Measurements from ENCODE around the gene CACNB4.
A peak's percentile ranks its signal among the peaks of the same experiment; 100 is the strongest.

Gene CACNB4

DNA sequence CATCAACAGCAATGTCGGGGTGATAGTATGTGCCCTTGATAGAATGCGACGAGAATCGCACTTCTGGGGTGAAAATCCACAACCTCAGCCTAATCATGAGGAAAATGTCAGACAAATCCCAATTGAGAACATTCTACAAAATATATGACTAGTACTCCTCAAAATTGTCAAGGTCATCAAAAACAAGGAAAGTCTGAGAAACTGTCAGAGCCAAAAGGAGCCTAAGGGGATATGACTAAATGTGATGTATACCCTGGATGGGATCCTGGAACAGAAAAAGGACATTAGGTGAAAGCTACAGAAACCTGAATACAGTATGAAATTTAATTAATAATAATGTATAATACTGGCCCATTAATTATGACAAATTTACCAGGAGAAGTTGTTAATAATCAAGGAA is 7.6 kb upstream of the CACNB4 start:
- H3K4me3 ChIP-seq (ENCODE audit: low read length), result no peak overlapping the region
- no peaks in the 10 kb centered on the region for H3K4me1 ChIP-seq (ENCODE audit: control insufficient read depth, insufficient read depth, low read length)
- no peaks in the 10 kb centered on the region for H3K9me3 ChIP-seq (ENCODE audit: control insufficient read depth, insufficient read depth, low read length)
- H3K36me3 ChIP-seq (ENCODE audit: control insufficient read depth, insufficient read depth, low read length), result no peaks in the 10 kb centered on the region
- no peak for DNase-seq (ENCODE audit: low read depth, low spot score)
- no peak overlapping the region for H3K27ac ChIP-seq (ENCODE audit: low read length)
- no peaks in the 10 kb centered on the region for H3K27me3 ChIP-seq (ENCODE audit: control insufficient read depth, insufficient read depth, low read length)
- WGBS (ENCODE audit: insufficient coverage, insufficient read length), result no CpG with 5 or more reads among the region's 4 CpGs

DNA sequence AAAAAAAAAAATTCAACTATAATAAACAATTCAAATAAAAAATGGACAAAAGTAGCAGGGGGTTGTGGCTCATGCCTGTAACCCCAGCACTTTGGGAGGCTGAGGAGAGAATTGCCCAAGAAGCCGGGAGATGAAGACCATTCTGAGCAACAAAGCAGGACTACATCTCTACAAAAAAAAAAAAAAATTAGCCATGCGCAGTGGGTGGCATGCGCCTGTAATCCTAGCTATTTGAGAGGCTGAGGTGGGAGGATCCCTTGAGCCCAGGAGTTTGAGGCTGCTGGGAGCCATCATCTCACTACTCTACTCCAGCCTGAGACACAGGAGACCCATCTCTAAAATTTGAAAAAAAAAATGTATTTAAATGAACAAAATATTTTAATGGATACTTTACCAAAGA is 4.4 kb upstream of the CACNB4 start:
- Histone ChIP-seq H3K4me3 (ENCODE audit: low read length) (no peak overlapping the region), H3K27me3 (ENCODE audit: control insufficient read depth, insufficient read depth, low read length) (peaks cover 11% of the 10 kb centered on the region), H3K27ac (ENCODE audit: low read length) (no peak overlapping the region), H3K4me1 (ENCODE audit: control insufficient read depth, insufficient read depth, low read length) (0 out of 2 replicates have a peak, but pooled peaks cover 1% of the 10 kb centered on the region), H3K9me3 (ENCODE audit: control insufficient read depth, insufficient read depth, low read length) (no peaks in the 10 kb centered on the region), H3K36me3 (ENCODE audit: control insufficient read depth, insufficient read depth, low read length) (no peaks in the 10 kb centered on the region)
- DNase-seq (ENCODE audit: low read depth, low spot score), result no peak
- no CpG with 5 or more reads among the region's 3 CpGs for WGBS (ENCODE audit: insufficient coverage, insufficient read length)

DNA sequence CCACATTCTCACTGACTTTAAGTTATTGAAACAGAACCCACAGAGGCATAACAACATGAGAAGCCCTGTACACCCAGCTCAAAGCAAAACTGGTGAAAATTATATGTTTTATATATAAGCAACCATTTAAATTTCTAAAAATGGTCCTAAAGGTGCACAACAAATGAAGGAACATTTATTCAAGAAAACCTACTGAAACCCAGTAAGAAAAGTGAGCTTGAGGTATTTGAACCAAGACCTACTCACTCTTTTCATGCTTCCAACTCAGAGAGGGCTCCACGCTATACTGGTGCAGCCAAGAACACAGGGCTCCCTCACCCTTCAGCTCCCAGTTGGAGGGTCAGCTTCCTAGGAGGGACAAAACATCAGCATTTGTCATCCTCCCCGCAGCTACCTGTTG is 2.1 kb upstream of the CACNB4 start:
- WGBS (ENCODE audit: insufficient coverage, insufficient read length), result no CpG with 5 or more reads among the region's 2 CpGs
- no peak for DNase-seq (ENCODE audit: low read depth, low spot score)
- 0 out of 2 replicates have a peak, but pooled peaks cover 1% of the 10 kb centered on the region for H3K4me1 ChIP-seq (ENCODE audit: control insufficient read depth, insufficient read depth, low read length)
- H3K36me3 ChIP-seq (ENCODE audit: control insufficient read depth, insufficient read depth, low read length), result no peaks in the 10 kb centered on the region
- H3K9me3 ChIP-seq (ENCODE audit: control insufficient read depth, insufficient read depth, low read length), result no peaks in the 10 kb centered on the region
- peaks cover 23% of the 10 kb centered on the region for H3K27me3 ChIP-seq (ENCODE audit: control insufficient read depth, insufficient read depth, low read length)
- H3K4me3 ChIP-seq (ENCODE audit: low read length), result no peak overlapping the region
- H3K27ac ChIP-seq (ENCODE audit: low read length), result no peak overlapping the region

DNA sequence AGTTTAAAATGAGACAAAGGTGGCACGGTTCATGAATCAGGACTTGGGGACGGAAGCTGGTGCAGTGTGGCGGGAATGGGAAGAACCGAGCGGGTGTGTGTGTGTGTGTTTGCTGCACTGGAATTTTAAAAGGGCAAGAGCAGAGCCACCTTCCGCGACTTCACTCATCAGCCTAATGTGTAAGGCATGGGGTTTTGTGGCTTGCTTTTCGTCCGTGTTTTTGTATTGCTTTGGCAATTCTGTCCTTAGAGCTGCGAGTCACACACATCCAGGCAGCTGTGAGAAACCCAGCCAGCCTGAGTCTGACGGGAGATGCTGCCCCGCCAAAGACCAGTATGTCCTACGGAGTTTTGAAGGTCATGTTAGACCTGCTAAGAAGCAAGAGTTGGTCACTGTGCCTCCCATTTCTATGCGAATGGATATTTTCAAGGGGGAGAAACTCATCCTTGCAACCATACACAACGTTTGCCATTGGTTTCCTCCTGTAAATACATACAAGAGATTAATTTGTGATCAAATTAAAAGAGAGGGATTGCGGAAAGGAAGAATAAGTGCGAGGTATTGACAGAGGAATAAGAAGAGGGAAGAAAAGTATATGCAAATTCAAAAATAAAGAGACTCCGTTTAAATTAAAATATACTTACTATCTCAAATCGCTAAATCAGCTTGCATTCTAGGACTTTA is 665 bp upstream of the CACNB4 start:
- no peak for DNase-seq (ENCODE audit: low read depth, low spot score)
- 100% methylated on average over 2 of the region's 19 CpGs for WGBS (ENCODE audit: insufficient coverage, insufficient read length)
- Histone ChIP-seq H3K4me3 (ENCODE audit: low read length) (peak overlapping the region; percentile 57; the same call in 1 of the 2 replicates), H3K27me3 (ENCODE audit: control insufficient read depth, insufficient read depth, low read length) (peaks cover 23% of the 10 kb centered on the region), H3K36me3 (ENCODE audit: control insufficient read depth, insufficient read depth, low read length) (no peaks in the 10 kb centered on the region), H3K9me3 (ENCODE audit: control insufficient read depth, insufficient read depth, low read length) (no peaks in the 10 kb centered on the region), H3K4me1 (ENCODE audit: control insufficient read depth, insufficient read depth, low read length) (0 out of 2 replicates have a peak, but pooled peaks cover 1% of the 10 kb centered on the region), H3K27ac (ENCODE audit: low read length) (no peak overlapping the region)

DNA sequence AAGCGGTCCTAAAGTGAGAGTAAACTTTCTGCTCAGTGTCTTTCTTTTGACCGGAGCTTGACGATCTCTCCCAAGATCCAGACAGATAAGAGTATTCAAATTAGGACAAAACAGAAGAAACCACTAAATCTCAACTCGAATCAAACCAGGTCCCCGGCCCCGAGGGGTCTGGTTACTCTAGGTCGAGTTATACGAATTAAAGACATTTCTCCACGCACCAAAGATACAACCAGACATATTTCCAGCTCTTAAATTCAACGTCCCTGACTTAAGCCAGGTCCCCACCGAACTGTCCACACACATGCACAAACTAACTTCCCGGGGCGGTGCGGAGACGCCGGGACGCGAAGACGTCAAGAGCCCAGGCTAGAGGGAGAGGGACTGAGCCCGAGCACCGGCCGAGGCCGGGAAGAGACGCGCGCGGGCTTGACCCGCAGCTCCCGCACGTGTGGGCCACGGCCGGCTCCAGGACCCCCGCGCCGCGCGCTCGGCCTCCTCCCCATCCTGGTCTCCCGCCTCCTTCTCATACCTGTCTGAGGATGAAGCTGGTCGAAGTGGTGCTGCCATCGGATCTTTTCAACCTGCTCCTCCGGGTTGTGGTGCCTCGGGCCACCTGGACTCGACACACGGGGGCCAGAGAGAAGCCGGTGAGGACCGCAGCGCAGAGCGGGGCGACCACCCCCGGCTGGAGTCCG is 896 bp downstream of the CACNB4 start:
- H3K27ac ChIP-seq (ENCODE audit: low read length), result no peak overlapping the region
- no CpG with 5 or more reads among the region's 52 CpGs for WGBS (ENCODE audit: insufficient coverage, insufficient read length)
- H3K4me3 ChIP-seq (ENCODE audit: low read length), result peak overlapping the region; percentile 57; the same call in 1 of the 2 replicates
- H3K4me1 ChIP-seq (ENCODE audit: control insufficient read depth, insufficient read depth, low read length), result 0 out of 2 replicates have a peak, but pooled peaks cover 1% of the 10 kb centered on the region
- peaks cover 23% of the 10 kb centered on the region for H3K27me3 ChIP-seq (ENCODE audit: control insufficient read depth, insufficient read depth, low read length)
- H3K9me3 ChIP-seq (ENCODE audit: control insufficient read depth, insufficient read depth, low read length), result no peaks in the 10 kb centered on the region
- no peaks in the 10 kb centered on the region for H3K36me3 ChIP-seq (ENCODE audit: control insufficient read depth, insufficient read depth, low read length)
- no peak for DNase-seq (ENCODE audit: low read depth, low spot score)

DNA sequence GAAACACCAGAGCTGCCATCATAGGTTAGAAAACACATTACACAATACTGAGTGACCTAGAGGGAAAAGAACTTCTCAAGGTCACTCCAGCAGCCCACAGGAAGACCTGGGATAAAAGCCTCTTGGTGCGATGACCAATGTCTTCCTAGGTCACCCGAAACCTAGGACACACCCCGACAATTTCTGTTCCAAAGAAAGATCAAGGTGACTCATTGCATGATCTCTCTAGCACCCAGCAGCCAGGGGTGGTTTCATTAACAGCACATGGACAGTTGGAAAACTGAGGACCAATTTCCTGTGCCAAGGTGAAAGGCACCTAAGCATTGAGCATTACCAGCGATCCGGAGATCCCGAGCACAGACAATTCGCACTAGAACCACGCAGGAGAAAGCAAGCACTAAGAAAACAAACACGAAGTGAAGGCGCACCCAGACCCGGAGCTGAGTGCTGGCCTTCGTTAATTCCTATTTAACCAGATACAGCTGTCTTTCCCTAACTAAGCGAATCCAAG is 1.5 kb downstream of the CACNB4 start:
- H3K36me3 ChIP-seq (ENCODE audit: control insufficient read depth, insufficient read depth, low read length), result no peaks in the 10 kb centered on the region
- H3K4me1 ChIP-seq (ENCODE audit: control insufficient read depth, insufficient read depth, low read length), result 0 out of 2 replicates have a peak, but pooled peaks cover 1% of the 10 kb centered on the region
- peak overlapping the region; percentile 2; the same call in 1 of the 2 replicates for H3K4me3 ChIP-seq (ENCODE audit: low read length)
- no peak overlapping the region for H3K27ac ChIP-seq (ENCODE audit: low read length)
- DNase-seq (ENCODE audit: low read depth, low spot score), result no peak
- WGBS (ENCODE audit: insufficient coverage, insufficient read length), result no CpG with 5 or more reads among the region's 13 CpGs
- H3K27me3 ChIP-seq (ENCODE audit: control insufficient read depth, insufficient read depth, low read length), result peaks cover 23% of the 10 kb centered on the region
- no peaks in the 10 kb centered on the region for H3K9me3 ChIP-seq (ENCODE audit: control insufficient read depth, insufficient read depth, low read length)

DNA sequence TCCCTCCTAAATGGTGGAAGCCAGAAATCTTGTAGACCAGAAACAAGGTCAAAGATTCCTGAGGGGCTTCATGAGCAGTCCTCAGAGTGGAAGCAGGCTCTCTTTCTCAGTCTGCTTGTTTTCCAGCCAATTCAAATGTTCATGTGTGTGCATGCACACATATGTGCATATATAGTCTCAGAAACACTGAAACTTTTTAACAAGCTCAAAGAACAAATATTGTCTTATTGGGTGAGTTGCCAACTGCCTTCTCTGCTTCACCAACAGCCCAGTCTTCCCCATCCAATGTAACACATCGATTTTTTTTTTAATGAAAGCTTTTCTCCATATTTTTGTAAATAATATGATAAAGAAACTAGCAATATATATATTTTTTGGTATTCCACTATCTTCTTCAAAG is 3.7 kb downstream of the CACNB4 start:
- Histone ChIP-seq H3K4me3 (ENCODE audit: low read length) (no peak overlapping the region), H3K9me3 (ENCODE audit: control insufficient read depth, insufficient read depth, low read length) (no peaks in the 10 kb centered on the region), H3K36me3 (ENCODE audit: control insufficient read depth, insufficient read depth, low read length) (no peaks in the 10 kb centered on the region), H3K4me1 (ENCODE audit: control insufficient read depth, insufficient read depth, low read length) (no peaks in the 10 kb centered on the region), H3K27me3 (ENCODE audit: control insufficient read depth, insufficient read depth, low read length) (peaks cover 20% of the 10 kb centered on the region), H3K27ac (ENCODE audit: low read length) (no peak overlapping the region)
- no peak for DNase-seq (ENCODE audit: low read depth, low spot score)
- WGBS (ENCODE audit: insufficient coverage, insufficient read length), result no CpG with 5 or more reads among the region's 1 CpG

DNA sequence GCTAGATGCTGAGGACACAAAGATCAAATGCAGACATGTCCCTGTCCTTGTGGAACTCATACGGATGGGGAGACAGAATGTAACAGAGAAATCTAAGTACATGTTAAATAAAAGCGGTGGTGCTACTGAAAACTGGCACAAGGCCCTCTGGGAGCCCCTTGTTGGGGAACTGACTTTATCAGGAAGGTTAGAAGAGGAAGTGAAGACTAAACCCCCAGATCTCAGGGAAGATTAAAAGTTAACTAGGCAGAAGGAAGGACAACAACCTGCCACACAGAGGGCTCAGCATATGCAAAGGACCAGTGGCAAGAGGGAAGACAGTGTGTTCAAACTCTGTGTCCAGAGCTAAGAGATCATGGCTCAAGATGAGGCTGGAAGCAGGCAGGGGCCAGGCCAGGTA is 4.8 kb downstream of the CACNB4 start:
- Histone ChIP-seq H3K27ac (ENCODE audit: low read length) (no peak overlapping the region), H3K4me3 (ENCODE audit: low read length) (no peak overlapping the region), H3K4me1 (ENCODE audit: control insufficient read depth, insufficient read depth, low read length) (no peaks in the 10 kb centered on the region), H3K9me3 (ENCODE audit: control insufficient read depth, insufficient read depth, low read length) (no peaks in the 10 kb centered on the region), H3K36me3 (ENCODE audit: control insufficient read depth, insufficient read depth, low read length) (no peaks in the 10 kb centered on the region), H3K27me3 (ENCODE audit: control insufficient read depth, insufficient read depth, low read length) (peaks cover 12% of the 10 kb centered on the region)
- DNase-seq (ENCODE audit: low read depth, low spot score), result no peak
- WGBS (ENCODE audit: insufficient coverage, insufficient read length), result no CpG with 5 or more reads among the region's 2 CpGs

DNA sequence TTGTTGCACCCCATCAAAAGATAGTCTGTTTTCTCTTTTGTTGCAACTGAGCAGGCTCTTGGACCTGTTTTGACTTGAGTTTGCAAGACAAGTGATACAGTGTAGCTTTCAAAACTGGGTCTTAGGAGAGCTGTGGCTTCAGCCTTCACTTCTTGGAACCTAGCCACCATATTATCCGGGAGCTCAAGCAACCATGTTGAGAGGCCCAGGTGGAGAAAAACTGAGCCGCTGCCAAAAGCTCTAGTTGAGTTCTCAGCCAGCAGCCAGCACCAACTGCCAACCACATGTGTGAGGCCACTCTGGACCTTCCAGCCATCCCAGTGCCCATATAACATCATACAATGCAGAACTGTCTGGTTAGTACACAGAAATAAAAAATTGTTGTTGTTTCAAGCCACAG is 5.4 kb downstream of the CACNB4 start:
- no CpG with 5 or more reads among the region's 2 CpGs for WGBS (ENCODE audit: insufficient coverage, insufficient read length)
- H3K9me3 ChIP-seq (ENCODE audit: control insufficient read depth, insufficient read depth, low read length), result no peaks in the 10 kb centered on the region
- H3K27me3 ChIP-seq (ENCODE audit: control insufficient read depth, insufficient read depth, low read length), result peaks cover 12% of the 10 kb centered on the region
- H3K4me1 ChIP-seq (ENCODE audit: control insufficient read depth, insufficient read depth, low read length), result no peaks in the 10 kb centered on the region
- no peak for DNase-seq (ENCODE audit: low read depth, low spot score)
- no peaks in the 10 kb centered on the region for H3K36me3 ChIP-seq (ENCODE audit: control insufficient read depth, insufficient read depth, low read length)
- no peak overlapping the region for H3K27ac ChIP-seq (ENCODE audit: low read length)
- H3K4me3 ChIP-seq (ENCODE audit: low read length), result no peak overlapping the region

DNA sequence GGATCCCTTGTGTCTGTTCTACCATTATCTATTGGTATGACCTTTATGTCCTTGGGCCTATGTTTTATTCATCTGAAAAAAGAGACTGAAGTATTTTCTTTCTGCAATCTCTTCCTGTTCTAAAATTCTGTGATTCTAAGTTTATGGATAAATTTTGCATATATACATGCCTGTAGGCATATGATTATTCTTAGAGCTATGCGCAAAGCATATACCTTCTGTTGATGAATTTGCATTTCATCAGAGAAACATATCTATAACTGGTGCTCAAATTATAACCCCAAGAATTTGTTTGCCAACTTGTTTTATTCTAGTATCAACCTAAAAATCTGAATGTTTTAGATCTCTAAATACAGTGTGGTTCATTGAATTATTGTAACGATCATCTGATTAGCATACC is 6.7 kb downstream of the CACNB4 start:
- Histone ChIP-seq H3K27me3 (ENCODE audit: control insufficient read depth, insufficient read depth, low read length) (peaks cover under 1% of the 10 kb centered on the region; the same call in 1 of the 2 replicates), H3K9me3 (ENCODE audit: control insufficient read depth, insufficient read depth, low read length) (no peaks in the 10 kb centered on the region), H3K4me3 (ENCODE audit: low read length) (no peak overlapping the region), H3K27ac (ENCODE audit: low read length) (no peak overlapping the region), H3K4me1 (ENCODE audit: control insufficient read depth, insufficient read depth, low read length) (no peaks in the 10 kb centered on the region), H3K36me3 (ENCODE audit: control insufficient read depth, insufficient read depth, low read length) (no peaks in the 10 kb centered on the region)
- no CpG with 5 or more reads among the region's 2 CpGs for WGBS (ENCODE audit: insufficient coverage, insufficient read length)
- no peak for DNase-seq (ENCODE audit: low read depth, low spot score)

Data from iPS DF 6.9 (cell line).